ENCODE results near the gene LITAFD.
"Not testable (repeated sequence)": the region's sequence is repeated elsewhere in the genome, so short reads cannot be mapped to it uniquely, and the experiment has no call there.

The LITAFD gene

GRCh38 chr16:8882041-8882617 lies at the start of gene LITAFD:
Gene LITAFD, plus strand, starts transcription at chr16:8882351. Its CDS starts 2,005 bp downstream, at chr16:8884356.
- DNase-seq (ENCODE audit: low read depth): no peak

GRCh38 chr16:8832717-8833105 lies 49.4 kb upstream of the LITAFD start:
- DNase-seq (ENCODE audit: low read depth): no peak

GRCh38 chr16:8836797-8837196 lies 45.4 kb upstream of the LITAFD start:
- not testable (repeated sequence) for DNase-seq (ENCODE audit: low read depth)

GRCh38 chr16:8837594-8837993 lies 44.6 kb upstream of the LITAFD start:
- DNase-seq (ENCODE audit: low read depth): not testable (repeated sequence)

- DNase-seq (ENCODE audit: low read depth): not testable (repeated sequence)
These were observed 40.1 kb upstream of the LITAFD start for GRCh38 chr16:8842016-8842415.

- DNase-seq (ENCODE audit: low read depth): not testable (repeated sequence)
These were observed 38.9 kb upstream of the LITAFD start for GRCh38 chr16:8843296-8843695.

GRCh38 chr16:8845699-8846298 lies 36.4 kb upstream of the LITAFD start:
- DNase-seq (ENCODE audit: low read depth): no peak

- no peak for DNase-seq (ENCODE audit: low read depth)
These were observed 35.7 kb upstream of the LITAFD start for GRCh38 chr16:8846401-8846932.

- no peak for DNase-seq (ENCODE audit: low read depth)
These were observed 35.0 kb upstream of the LITAFD start for GRCh38 chr16:8847145-8847544.

GRCh38 chr16:8847623-8848022 lies 34.5 kb upstream of the LITAFD start:
- no peak for DNase-seq (ENCODE audit: low read depth)

- no peak for DNase-seq (ENCODE audit: low read depth)
These were observed 33.8 kb upstream of the LITAFD start for GRCh38 chr16:8848231-8848938.

- DNase-seq (ENCODE audit: low read depth): no peak
These were observed 33.2 kb upstream of the LITAFD start for GRCh38 chr16:8848939-8849391.

- no peak for DNase-seq (ENCODE audit: low read depth)
These were observed 32.6 kb upstream of the LITAFD start for GRCh38 chr16:8849411-8850011.

GRCh38 chr16:8850279-8850885 lies 31.8 kb upstream of the LITAFD start:
- DNase-seq (ENCODE audit: low read depth): no peak

- DNase-seq (ENCODE audit: low read depth): no peak
These were observed 30.3 kb upstream of the LITAFD start for GRCh38 chr16:8851761-8852403.

GRCh38 chr16:8852534-8852933 lies 29.6 kb upstream of the LITAFD start:
- DNase-seq (ENCODE audit: low read depth): no peak

GRCh38 chr16:8853150-8853549 lies 29.0 kb upstream of the LITAFD start:
- DNase-seq (ENCODE audit: low read depth): no peak

- no peak for DNase-seq (ENCODE audit: low read depth)
These were observed 28.5 kb upstream of the LITAFD start for GRCh38 chr16:8853611-8854010.

- no peak for DNase-seq (ENCODE audit: low read depth)
These were observed 27.7 kb upstream of the LITAFD start for GRCh38 chr16:8854298-8854948.

- no peak for DNase-seq (ENCODE audit: low read depth)
These were observed 26.9 kb upstream of the LITAFD start for GRCh38 chr16:8855051-8855786.

Data from stimulated activated CD8-positive, alpha-beta memory T cell treated with anti-CD3 and anti-CD28 coated beads, Interleukin-15, amount 100 ng/mL, for 24 hours (primary cell).